Muscle of arm (tissue), 12 donors: ENCODE measurements around the gene GOLGA6A. TPM values are rescaled to one million over a fixed set of nuclear protein-coding genes. Genes with fewer than 3 reads are reported as not detected.

Experiments used
- DNase-seq: peaks from one replicate; pipeline ENCODE4 v3.0.0-alpha.2; 2013
- polyA plus RNA-seq, 12 donors: library from polyadenylated mRNA; unstranded; fragments of 120-200 nt; gene quantifications; one replicate each; pipeline ENCODE4 v1.2.1, GENCODE V29; 2013; ENCODE audit not compliant: insufficient read length in 12 of 12

Gene GOLGA6A
- polyA plus RNA-seq, 12 donors, result 0.08 to 0.68 (median 0.37) TPM; not detected in 3

DNA sequence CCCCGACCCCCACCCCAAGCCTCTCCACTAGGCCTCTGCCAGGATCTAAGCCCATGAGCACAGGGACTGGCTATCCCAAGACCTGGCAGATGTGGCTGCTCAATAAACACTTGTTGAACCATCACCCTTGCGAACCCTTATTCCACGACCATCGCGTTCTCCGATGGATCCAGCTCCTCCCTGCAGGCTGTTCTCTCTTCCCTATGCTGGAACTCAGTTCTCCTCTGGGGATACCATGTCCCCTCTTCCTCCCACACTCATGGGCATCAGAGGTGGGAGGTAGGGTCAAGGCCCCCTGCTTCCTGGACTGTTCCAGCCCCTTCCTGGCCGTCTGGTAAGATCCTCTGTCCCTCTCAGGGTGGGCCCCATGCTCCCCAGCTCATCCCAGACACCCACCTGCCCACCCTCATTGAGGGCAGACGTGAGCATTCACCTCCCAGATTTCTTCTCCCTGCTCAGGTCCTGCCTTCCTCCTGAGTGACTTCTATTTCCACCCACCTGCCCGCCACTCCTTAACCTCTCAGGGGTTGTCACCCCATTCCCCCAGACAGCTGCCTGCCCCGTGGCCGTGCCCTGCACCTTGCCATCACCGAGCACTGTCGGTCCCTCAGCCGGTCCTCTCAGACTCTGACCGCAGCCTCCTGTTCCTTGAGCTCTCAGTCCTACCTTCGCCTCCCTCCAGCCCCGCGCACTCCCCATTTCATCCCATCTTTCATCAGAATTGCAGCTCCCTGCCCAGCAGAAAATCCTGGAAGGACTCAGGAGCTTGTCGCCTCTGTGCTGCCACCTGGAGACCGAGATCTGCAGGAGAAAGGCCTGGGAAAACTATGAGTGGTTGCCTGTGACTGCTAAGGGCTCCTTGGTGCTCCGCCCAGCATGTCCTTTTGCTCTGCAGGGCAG lies 45.8 kb downstream of the GOLGA6A start:
- no peak for DNase-seq

DNA sequence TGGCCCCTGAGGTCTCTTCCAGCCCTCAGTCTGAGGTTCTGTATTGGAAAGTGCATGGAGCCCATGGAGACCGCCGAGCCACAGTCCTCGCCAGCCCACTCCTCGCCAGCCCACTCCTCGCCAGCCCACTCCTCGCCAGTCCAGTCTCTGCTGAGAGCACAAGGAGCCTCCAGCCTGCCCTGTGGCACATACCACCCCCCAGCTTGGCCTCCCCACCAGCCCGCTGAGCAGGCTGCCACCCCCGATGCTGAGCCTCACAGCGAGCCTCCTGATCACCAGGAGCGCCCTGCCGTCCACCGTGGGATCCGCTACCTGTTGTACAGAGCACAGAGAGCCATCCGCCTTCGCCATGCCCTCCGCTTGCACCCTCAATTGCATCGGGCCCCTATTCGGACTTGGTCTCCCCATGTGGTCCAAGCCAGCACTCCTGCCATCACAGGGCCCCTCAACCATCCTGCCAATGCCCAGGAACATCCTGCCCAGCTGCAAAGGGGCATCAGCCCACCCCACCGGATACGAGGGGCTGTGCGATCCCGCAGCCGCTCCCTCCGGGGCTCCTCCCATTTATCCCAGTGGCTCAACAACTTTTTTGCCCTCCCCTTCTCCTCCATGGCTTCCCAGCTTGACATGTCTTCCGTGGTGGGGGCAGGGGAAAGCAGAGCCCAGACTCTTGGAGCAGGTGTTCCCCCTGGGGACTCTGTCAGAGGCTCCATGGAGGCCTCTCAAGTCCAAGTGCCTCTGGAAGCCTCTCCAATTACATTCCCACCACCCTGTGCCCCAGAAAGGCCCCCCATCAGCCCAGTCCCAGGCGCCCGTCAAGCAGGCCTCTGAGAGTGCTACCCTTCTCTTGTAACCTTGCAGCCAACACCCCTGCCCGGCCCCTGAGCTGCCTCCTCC lies 47.0 kb downstream of the GOLGA6A start:
- DNase-seq, result no peak

DNA sequence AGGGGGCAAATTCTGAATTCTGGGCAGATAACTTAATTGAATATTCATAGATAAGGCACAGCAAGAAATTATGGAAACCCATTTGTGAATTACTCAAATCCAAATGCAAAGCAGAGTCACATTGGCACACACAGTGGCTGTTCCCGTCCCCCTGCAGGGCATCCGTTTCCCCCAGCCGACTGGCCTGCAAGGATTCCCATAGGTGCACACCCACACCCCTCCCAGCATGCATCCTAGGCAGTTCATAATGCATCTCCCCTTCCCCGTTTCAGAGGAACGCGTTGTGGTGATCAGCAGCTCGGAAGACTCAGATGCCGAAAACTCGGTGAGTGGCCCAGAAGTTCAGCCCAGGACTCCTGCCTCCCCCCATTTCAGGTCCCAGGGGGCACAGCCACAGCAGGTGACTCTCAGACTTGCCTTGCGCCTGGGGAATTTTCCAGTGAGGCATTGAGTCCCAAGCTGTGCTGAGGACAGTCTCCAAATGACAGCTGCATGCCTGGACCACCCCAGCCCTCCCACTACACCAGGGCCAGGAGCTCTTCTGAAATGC lies 48.1 kb downstream of the GOLGA6A start:
- no peak for DNase-seq

DNA sequence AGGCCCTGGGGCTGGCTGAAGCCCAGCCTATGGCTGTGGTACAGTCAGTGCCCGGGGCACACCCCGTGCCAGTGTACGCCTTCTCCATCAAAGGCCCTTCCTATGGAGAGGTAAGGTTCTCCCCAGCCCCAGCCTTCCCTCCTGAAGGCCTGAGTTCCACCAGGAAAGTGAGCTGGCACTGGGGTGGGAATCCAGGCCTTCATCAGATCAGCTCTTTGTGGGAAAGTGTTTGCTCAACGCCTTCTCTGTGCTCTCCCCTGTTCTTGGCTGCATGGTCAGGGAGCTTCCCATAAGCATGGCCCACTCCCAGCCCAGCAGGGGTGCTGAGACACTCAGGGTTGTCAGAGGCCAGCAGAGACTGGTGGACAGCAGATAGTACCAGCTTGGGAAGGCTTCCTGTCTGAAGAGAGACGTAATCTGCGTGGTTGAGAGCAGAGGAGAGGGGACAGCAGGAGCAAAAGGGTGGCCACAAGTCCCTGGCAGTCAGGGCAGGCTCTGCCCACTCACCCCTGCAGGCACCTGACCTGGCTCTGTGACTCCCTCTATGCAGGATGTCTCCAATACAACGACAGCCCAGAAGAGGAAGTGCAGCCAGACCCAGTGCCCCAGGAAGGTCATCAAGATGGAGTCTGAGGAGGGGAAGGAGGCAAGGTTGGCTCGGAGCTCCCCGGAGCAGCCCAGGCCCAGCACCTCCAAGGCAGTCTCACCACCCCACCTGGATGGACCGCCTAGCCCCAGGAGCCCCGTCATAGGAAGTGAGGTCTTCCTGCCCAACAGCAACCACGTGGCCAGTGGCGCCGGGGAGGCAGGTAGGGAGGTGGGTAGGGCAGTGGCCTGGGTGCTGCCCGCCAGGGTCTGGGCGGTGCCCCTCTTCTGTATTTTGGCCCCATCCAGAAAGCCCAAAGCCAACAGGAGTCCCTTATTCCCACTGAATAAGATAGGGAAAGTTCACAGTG lies 49.5 kb downstream of the GOLGA6A start:
- no peak for DNase-seq

DNA sequence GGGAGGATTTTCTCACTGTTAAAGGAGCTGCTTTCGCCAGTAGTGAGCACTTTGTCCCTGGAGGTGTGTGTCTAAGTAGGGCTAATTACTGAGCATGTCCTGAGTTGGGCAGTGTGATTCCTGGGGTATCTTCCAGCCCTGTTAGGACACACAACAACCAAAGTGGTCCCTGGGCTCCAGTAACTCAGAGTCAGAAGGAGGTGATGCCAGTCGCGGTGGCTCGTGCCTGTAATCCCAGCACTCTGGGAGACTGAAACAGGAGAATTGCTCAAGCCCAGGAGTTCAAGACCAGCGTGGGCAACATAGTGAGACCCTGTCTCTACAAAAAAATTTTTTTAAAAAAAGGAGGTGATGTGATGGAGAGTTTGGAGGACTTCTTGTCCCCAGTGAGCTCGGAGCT lies 50.3 kb downstream of the GOLGA6A start:
- DNase-seq, result no peak

DNA sequence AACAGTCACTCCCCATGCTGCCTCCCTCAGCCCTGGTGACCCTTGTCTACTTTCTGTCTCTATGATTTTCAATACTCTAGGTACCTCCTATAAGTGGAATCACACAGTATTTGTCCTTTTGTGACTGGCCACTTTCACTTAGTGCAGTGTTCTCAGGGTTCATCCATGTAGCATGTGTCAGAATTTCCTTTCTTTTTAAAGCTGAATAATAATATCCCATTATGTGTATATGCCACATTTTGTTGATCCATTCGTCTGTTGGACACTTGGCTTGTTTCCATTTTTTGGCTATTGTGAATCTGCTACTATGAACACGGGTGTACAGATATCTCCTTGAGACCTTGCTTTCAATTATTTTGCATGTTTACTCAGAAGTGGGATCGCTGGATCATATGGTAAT lies 53.7 kb downstream of the GOLGA6A start:
- no peak for DNase-seq

DNA sequence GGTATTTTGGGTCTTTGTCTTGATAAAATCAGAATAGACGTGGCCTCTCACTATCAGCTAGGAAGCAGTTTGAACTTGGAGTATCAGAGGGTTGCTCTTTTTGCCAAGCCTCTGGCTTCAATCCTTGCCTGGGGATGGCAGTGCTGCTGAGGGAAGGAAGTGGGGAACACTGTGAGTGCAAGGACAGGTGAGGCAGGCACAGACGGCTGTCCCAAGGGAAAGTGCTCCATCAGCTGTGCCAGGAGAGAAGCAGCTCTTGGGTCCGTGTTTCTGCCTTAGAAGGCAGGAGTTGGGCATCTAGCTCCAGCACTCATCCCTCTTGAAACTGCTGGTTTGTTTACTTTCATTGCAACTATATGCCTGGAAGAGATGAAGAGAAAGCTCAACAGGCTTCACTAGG lies 54.7 kb downstream of the GOLGA6A start:
- no peak for DNase-seq

DNA sequence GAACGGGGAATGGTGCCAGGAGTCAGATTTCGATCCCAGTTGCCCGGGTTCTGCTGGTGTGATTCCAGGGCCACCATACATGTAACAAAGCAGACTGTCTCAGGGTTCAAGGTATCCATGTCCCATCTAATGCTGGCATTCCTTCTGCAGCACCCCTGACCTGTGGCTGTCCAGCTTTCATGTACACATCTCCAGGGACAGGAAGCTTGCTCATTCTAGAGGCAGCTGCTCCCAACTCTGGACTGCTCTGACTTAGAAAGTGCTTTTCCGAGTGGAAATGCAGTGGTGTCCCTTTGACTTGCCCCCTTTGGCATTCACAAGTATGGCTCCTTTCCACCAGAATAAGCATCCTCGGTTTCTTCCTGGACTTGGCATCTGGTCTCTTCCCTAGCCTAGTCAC lies 56.9 kb downstream of the GOLGA6A start:
- DNase-seq, result no peak

DNA sequence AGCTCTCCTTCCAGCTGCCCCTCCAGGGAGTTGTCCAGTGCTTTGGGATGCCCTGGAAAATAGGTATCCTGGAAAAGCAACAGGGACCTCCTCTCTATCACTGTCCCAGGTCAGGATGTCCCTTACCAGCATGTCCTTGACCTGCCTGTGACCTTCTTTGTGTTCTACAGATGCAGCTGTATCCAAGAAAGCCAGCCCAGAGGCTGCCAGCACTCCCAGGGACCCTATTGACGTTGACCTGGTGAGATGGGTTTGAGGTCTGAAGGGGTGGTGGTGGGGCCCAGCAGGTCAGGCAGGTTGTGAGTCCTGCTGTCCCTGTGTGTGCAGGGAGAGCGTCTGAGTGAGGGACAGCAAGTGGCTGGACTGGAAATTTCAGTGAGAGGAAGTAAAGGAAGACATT lies 57.7 kb downstream of the GOLGA6A start:
- DNase-seq, result no peak

DNA sequence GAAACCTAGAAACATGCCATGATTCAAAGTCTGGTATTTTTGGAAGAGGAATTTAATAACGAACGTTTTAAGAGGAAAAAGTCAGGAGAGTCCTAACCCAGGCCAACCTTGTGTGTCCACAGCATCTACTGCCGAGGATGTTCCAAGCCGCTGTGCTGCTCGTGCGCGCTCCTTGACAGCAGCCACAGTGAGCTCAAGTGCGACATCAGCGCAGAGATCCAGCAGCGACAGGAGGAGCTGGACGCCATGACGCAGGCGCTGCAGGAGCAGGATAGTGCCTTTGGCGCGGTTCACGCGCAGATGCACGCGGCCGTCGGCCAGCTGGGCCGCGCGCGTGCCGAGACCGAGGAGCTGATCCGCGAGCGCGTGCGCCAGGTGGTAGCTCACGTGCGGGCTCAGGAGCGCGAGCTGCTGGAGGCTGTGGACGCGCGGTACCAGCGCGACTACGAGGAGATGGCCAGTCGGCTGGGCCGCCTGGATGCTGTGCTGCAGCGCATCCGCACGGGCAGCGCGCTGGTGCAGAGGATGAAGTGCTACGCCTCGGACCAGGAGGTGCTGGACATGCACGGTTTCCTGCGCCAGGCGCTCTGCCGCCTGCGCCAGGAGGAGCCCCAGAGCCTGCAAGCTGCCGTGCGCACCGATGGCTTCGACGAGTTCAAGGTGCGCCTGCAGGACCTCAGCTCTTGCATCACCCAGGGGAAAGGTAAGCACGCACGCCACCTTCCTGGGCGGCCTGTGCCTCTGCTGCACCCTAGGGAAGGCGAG lies 59.5 kb downstream of the GOLGA6A start:
- no peak for DNase-seq

Other genes with a start within 250 kb of the GOLGA6A start
- not detected for gene TBC1D21, start 209.0 kb downstream of the GOLGA6A start, polyA plus RNA-seq
- gene LOXL1, start 156.1 kb downstream of the GOLGA6A start, polyA plus RNA-seq, result 10 to 100 TPM in 11 of 12 donors, not detected in 1; 23.7 to 68.2 (median 28.4) TPM
- 10 to 100 TPM in 11 of 12 donors, not detected in 1; 15.4 to 46.2 (median 27.4) TPM for gene STOML1, start 90.3 kb downstream of the GOLGA6A start, polyA plus RNA-seq
- gene PML, start 87.8 kb downstream of the GOLGA6A start, polyA plus RNA-seq, result 10 to 100 TPM in 11 of 12 donors, not detected in 1; 20.1 to 42.4 (median 28.7) TPM
- gene ISLR2, start 48.0 kb upstream of the GOLGA6A start, polyA plus RNA-seq, result 10 to 100 TPM in 1 of 12 donors, 1 to 10 TPM in 10, not detected in 1; 2.8 to 12.0 (median 4.5) TPM
- 100 to 1,000 TPM; 117 to 472 (median 179) TPM for gene ISLR, start 91.2 kb upstream of the GOLGA6A start, polyA plus RNA-seq
- 1 to 10 TPM in 7 of 12 donors, under 1 TPM in 3, not detected in 2; 0.71 to 3.4 (median 1.0) TPM for gene STRA6, start 120.2 kb upstream of the GOLGA6A start, polyA plus RNA-seq
- gene CCDC33, start 153.8 kb upstream of the GOLGA6A start, polyA plus RNA-seq, result under 1 TPM in 3 of 12 donors, not detected in 9; 0.17 to 0.36 (median 0.22) TPM